Mammary epithelial cell (primary cell): ENCODE results near the gene MCAT.

Source experiments
- CTCF ChIP-seq, 2 donors: IDR thresholded peaks in 1 of 2; conservative IDR thresholded peaks in 1 of 2; 2 replicates each; pipeline ENCODE4 v1.5.1; 2011 to 2012; ENCODE audit warnings: inconsistent platforms in 2 of 2, low read length in 2 of 2, mild to moderate bottlenecking in 2 of 2, control low read depth in 1 of 2, low read depth in 1 of 2; ENCODE audit not compliant: insufficient read depth in 1 of 2; ENCODE audit errors: extremely low read depth in 1 of 2
- EZH2 ChIP-seq: IDR thresholded peaks from 2 replicates; pipeline ENCODE4 v1.6.1; 2012; ENCODE audit warnings: low read length, inconsistent platforms, borderline replicate concordance

GRCh38 chr22:43152357-43153071 is 9.3 kb upstream of the MCAT start:
- no peak for TF ChIP-seq EZH2
- no peak for TF ChIP-seq CTCF (conservative IDR thresholded peaks at IDR 0.05 in 1 of 2, IDR thresholded peaks at IDR 0.05 in 1 of 2; ENCODE audit: extremely low read depth in 1 of 2, insufficient read depth in 1 of 2, low read depth in 1 of 2, low read length in 2 of 2)
